Prostate gland (tissue), 2 donors: ENCODE data around the gene DNAJB13. TPM values are rescaled to one million over a fixed set of nuclear protein-coding genes. Genes with fewer than 3 reads are reported as not detected.

Experiments used
- DNase-seq: peaks from one replicate; pipeline ENCODE4 v3.0.0-alpha.2; 2019; ENCODE audit warnings: low spot score
- H3K27ac ChIP-seq, 2 donors: fragments of 200-600 bp; sonication (generic); 2 replicates each; pipeline ENCODE4 v1.5.1; 2017 to 2019
- H3K27me3 ChIP-seq: fragments of 200-600 bp; sonication (generic); replicated peaks from 2 replicates; pipeline ENCODE4 v1.5.1; 2019; ENCODE audit not compliant: insufficient read depth
- H3K36me3 ChIP-seq, 2 donors: fragments of 200-600 bp; sonication (generic); 1 replicate in 1 of 2; 2 replicates in 1 of 2; pipeline versions ENCODE4 v1.5.1 to v1.8.1; 2017 to 2019
- H3K4me1 ChIP-seq: fragments of 200-600 bp; sonication (generic); replicated peaks from 2 replicates; pipeline ENCODE4 v1.5.1; 2019
- H3K4me3 ChIP-seq, 2 donors: fragments of 200-600 bp; sonication (generic); 2 replicates each; pipeline ENCODE4 v1.5.1; 2017 to 2019
- H3K9me3 ChIP-seq: fragments of 200-600 bp; sonication (generic); 2 replicates; pipeline ENCODE4 v1.5.1; 2017
- POLR2A ChIP-seq: fragments of 450-650 bp; IDR thresholded peaks from one replicate; pipeline ENCODE4 v1.6.1; 2016; ENCODE audit warnings: antibody characterized with exemption, mild to moderate bottlenecking
- POLR2AphosphoS5 ChIP-seq: sonication (generic); formaldehyde crosslinking; IDR thresholded peaks from one replicate; pipeline ENCODE4 v1.6.1; 2017; ENCODE audit warnings: antibody characterized with exemption
- WGBS: methylation state at CpG from one replicate; pipeline ENCODE4 v1.1.5; 2018; 5-methylcytosine and 5-hydroxymethylcytosine counted together
- intact Hi-C: fragments of 100-400 bp; cut with DNase I; formaldehyde crosslinking; loops from one replicate; pipeline ENCODE4 v1.14.2; 2022
- total RNA-seq, 2 donors: library from RNA; depleted of rRNA; stranded (reverse); fragments of >200 nt; gene quantifications; one replicate each; pipeline ENCODE4 v1.1.0, GENCODE V29; 2016
- TF ChIP-seq, protein P1 (sequence below), 4 experiments: fragments of 200-600 bp in 2 of 4; fragments of 450-650 bp in 2 of 4; sonication (generic) in 2 of 4; IDR thresholded peaks; 1 replicate in 3 of 4; 2 replicates in 1 of 4; pipeline ENCODE4 v1.5.1; 2016 to 2019; ENCODE audit warnings: antibody characterized with exemption in 4 of 4, mild to moderate bottlenecking in 2 of 4, moderate library complexity in 2 of 4

Gene DNAJB13
- total RNA-seq, 2 donors from 2014 or later = 0.59 to 1.9 TPM

DNA sequence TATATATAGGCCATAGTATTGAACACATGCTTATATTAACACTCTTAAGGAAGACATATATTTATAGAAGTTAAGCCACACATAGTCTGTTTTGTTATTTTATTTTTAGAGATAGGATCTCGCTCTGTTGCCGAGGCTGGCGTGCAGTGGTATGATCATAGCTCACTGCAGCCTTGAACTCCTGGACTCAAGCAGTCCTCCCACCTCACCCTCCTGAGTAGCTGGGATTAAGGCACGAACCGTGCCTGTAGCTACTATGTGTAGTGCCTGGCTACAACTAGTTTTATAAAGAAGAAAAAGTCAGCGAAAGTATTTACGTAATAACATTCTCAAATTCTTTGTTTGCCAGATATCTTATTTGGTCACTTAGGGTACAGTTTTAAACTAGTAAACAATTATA, 37.4 kb downstream of the DNAJB13 start:
- DNase-seq = no peak
- H3K27ac ChIP-seq = no peak overlapping the region
- TF ChIP-seq POLR2A = no peak
- H3K27me3 ChIP-seq = no peaks in the 10 kb centered on the region
- H3K36me3 ChIP-seq = no peaks in the 10 kb centered on the region
- H3K9me3 ChIP-seq = no peaks in the 10 kb centered on the region
- H3K4me3 ChIP-seq = no peak overlapping the region
- H3K4me1 ChIP-seq = no peaks in the 10 kb centered on the region
- WGBS = 88% methylated on average over 7 of the region's 7 CpGs
- intact Hi-C loops = no loop called here

DNA sequence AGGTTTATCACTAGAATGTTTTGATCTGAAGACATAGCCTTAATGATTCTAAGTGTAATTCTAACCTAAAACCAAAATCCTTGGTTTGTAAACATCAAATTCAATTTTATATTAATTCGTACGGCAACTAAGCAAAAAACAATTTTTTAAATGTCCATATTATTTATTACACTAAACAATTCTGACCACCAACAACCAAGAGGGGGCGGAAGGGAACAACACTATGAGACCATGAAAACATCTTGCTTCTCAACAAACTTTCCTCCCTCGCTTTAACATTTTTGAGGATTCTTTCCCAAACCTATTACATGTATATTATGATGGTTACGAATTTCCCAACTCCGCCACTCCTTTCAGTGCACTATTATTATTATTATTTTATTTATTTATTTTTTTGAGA, 38.3 kb downstream of the DNAJB13 start:
- Histone ChIP-seq H3K9me3 (no peaks in the 10 kb centered on the region), H3K27me3 (no peaks in the 10 kb centered on the region), H3K4me1 (no peaks in the 10 kb centered on the region), H3K27ac (no peak overlapping the region), H3K36me3 (no peaks in the 10 kb centered on the region), H3K4me3 (no peak overlapping the region)
- intact Hi-C loops = no loop called here
- no peak for TF ChIP-seq POLR2A
- no peak for TF ChIP-seq POLR2AphosphoS5
- TF ChIP-seq, protein P1, sequence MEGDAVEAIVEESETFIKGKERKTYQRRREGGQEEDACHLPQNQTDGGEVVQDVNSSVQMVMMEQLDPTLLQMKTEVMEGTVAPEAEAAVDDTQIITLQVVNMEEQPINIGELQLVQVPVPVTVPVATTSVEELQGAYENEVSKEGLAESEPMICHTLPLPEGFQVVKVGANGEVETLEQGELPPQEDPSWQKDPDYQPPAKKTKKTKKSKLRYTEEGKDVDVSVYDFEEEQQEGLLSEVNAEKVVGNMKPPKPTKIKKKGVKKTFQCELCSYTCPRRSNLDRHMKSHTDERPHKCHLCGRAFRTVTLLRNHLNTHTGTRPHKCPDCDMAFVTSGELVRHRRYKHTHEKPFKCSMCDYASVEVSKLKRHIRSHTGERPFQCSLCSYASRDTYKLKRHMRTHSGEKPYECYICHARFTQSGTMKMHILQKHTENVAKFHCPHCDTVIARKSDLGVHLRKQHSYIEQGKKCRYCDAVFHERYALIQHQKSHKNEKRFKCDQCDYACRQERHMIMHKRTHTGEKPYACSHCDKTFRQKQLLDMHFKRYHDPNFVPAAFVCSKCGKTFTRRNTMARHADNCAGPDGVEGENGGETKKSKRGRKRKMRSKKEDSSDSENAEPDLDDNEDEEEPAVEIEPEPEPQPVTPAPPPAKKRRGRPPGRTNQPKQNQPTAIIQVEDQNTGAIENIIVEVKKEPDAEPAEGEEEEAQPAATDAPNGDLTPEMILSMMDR (IDR thresholded peaks at IDR 0.05) = peak in 1 of 4 experiments; percentile 3
- WGBS = 92% methylated on average over 6 of the region's 6 CpGs
- no peak for DNase-seq

DNA sequence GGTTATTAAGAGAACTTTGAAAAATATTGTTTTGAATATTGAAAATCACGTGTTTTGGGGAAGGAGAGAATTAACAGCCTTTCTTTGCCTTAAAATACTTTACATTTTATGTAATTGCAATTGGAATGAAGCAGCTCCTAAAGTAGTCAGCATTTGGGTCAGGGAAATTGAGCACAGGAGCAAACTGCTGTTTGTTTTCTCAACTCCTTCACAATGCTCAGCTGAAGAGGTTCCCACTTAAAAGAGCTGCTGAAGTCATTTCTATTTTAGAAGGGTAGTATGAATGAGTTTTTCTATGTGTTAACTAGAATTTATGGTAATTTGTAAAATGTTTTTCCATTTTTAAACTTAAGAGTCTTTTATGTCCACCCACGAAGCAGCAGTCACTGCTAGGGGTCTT, 39.9 kb downstream of the DNAJB13 start:
- WGBS = 84% methylated on average over 2 of the region's 2 CpGs
- TF ChIP-seq, protein P1 (IDR thresholded peaks at IDR 0.05) = no peak
- TF ChIP-seq POLR2A (no peak), POLR2AphosphoS5 (no peak)
- Histone ChIP-seq H3K4me1 (no peaks in the 10 kb centered on the region), H3K4me3 (no peak overlapping the region), H3K9me3 (no peaks in the 10 kb centered on the region), H3K36me3 (no peaks in the 10 kb centered on the region), H3K27ac (no peak overlapping the region), H3K27me3 (no peaks in the 10 kb centered on the region)
- no peak for DNase-seq
- intact Hi-C loops = no loop called here

DNA sequence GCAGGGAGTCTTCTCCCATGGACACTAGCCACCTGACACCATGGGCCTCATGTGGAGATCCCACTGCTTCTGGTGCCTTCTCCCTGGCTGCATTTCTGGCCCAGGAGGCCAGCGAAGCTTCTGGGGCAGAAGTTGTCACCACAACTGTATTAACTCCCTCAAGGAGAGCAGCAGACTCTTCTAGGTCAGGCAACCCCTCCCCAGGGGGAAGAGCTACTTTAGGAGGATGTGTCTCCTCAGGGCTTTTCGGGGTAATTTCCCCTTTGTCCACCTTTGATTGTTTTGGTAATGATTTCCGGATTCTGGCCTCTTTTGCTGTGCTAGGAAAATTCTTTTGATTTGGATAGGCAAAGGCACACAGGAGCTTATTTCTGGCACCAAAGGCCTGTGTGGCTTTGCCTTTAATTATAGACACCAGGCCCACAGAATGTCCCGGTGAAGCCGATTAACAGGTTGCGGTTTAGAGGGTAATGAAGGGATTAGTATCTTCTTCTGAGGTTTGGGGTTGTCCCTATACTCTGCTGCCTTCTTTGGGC, 40.7 kb downstream of the DNAJB13 start:
- Histone ChIP-seq H3K4me1 (no peaks in the 10 kb centered on the region), H3K9me3 (no peaks in the 10 kb centered on the region), H3K27me3 (no peaks in the 10 kb centered on the region), H3K36me3 (no peaks in the 10 kb centered on the region), H3K4me3 (no peak overlapping the region), H3K27ac (no peak overlapping the region)
- 87% methylated on average over 6 of the region's 6 CpGs for WGBS
- intact Hi-C loops = no loop called here
- DNase-seq = no peak
- no peak for TF ChIP-seq POLR2AphosphoS5
- TF ChIP-seq, protein P1 (IDR thresholded peaks at IDR 0.05) = no peak
- TF ChIP-seq POLR2A = no peak

DNA sequence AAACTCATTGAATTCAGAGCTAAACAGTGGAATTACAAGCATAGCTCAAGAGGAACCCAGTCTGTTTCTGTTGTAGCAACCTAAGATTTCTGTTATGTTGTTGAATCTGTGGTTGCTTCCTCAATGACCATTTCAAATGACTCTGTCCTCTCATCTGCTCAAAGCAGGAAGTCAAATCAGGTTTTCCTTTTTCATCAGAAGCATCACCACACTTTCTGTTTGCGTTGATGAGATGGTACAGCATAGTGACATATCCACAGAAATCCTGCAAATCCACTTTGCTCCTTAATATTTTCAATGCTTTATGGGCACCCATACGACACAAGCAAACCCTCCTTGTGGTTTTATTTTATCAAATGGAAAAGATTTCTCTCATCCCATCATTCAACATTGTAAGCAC, 44.4 kb downstream of the DNAJB13 start:
- H3K27me3 ChIP-seq = no peaks in the 10 kb centered on the region
- no peaks in the 10 kb centered on the region for H3K36me3 ChIP-seq
- intact Hi-C loops = no loop called here
- DNase-seq = no peak
- H3K4me3 ChIP-seq = no peak overlapping the region
- H3K9me3 ChIP-seq = no peaks in the 10 kb centered on the region
- no peak overlapping the region for H3K27ac ChIP-seq
- TF ChIP-seq, protein P1 (IDR thresholded peaks at IDR 0.05) = no peak
- TF ChIP-seq POLR2A (no peak), POLR2AphosphoS5 (no peak)
- H3K4me1 ChIP-seq = no peaks in the 10 kb centered on the region
- 66% methylated on average over 2 of the region's 2 CpGs for WGBS
